Gastroesophageal sphincter (tissue), 4 donors: ENCODE data around the gene ZNF674. TPM values are rescaled to one million over a fixed set of nuclear protein-coding genes. Genes with fewer than 3 reads are reported as not detected.
"Not testable (repeated sequence)": the region's sequence is repeated elsewhere in the genome, so short reads cannot be mapped to it uniquely, and the experiment has no call there.

Source experiments
- ATAC-seq: fragments of 150-250 bp; one replicate; pipeline ENCODE4 v1.9.1; 2016; ENCODE audit warnings: mild to moderate bottlenecking, moderate library complexity
- H3K27ac ChIP-seq, 4 donors: fragments of 200-600 bp; sonication (generic) in 3 of 4; 1 replicate in 3 of 4; 2 replicates in 1 of 4; pipeline ENCODE4 v1.5.1; 2016 to 2019
- H3K27me3 ChIP-seq: fragments of 200-600 bp; sonication (generic); one replicate; pipeline ENCODE4 v1.5.1; 2019
- H3K36me3 ChIP-seq, 2 donors: fragments of 200-600 bp; sonication (generic); one replicate each; pipeline ENCODE4 v1.5.1; 2019; ENCODE audit warnings: control low read depth in 1 of 2
- H3K4me1 ChIP-seq, 3 donors: fragments of 200-600 bp; sonication (generic); 1 replicate in 2 of 3; 2 replicates in 1 of 3; pipeline ENCODE4 v1.5.1; 2016 to 2019; ENCODE audit warnings: control low read depth in 2 of 3
- H3K4me3 ChIP-seq, 2 donors: fragments of 200-600 bp; sonication (generic); one replicate each; pipeline ENCODE4 v1.5.1; 2019; ENCODE audit warnings: mild to moderate bottlenecking in 1 of 2, moderate library complexity in 1 of 2
- H3K9me3 ChIP-seq, 3 donors: fragments of 200-600 bp; sonication (generic); one replicate each; pipeline ENCODE4 v1.5.1; 2017 to 2019; ENCODE audit warnings: control low read depth in 2 of 3
- CTCF ChIP-seq, 4 experiments: fragments of 200-600 bp in 2 of 4; fragments of 450-650 bp in 2 of 4; sonication (generic) in 1 of 4; IDR thresholded peaks; one replicate each; pipeline ENCODE4 v1.5.1; 2017 to 2019; ENCODE audit warnings: antibody characterized with exemption in 4 of 4, mild to moderate bottlenecking in 2 of 4, moderate library complexity in 2 of 4
- EP300 ChIP-seq: sonication (generic); formaldehyde crosslinking; IDR thresholded peaks from one replicate; pipeline ENCODE4 v1.6.1; 2017; ENCODE audit warnings: antibody characterized with exemption, mild to moderate bottlenecking
- POLR2A ChIP-seq, 2 donors: fragments of 450-650 bp; IDR thresholded peaks; one replicate each; pipeline ENCODE4 v1.6.1; 2017; ENCODE audit warnings: antibody characterized with exemption in 2 of 2, mild to moderate bottlenecking in 2 of 2, moderate library complexity in 1 of 2
- POLR2AphosphoS5 ChIP-seq: sonication (generic); formaldehyde crosslinking; IDR thresholded peaks from one replicate; pipeline ENCODE4 v1.6.1; 2017; ENCODE audit warnings: antibody characterized with exemption
- WGBS, 2 donors: methylation state at CpG; one replicate each; pipeline ENCODE4 v1.1.5; 2018; ENCODE audit warnings: low coverage in 1 of 2; 5-methylcytosine and 5-hydroxymethylcytosine counted together
- total RNA-seq, 4 donors: library from RNA; depleted of rRNA; stranded (reverse); fragments of >200 nt; gene quantifications; one replicate each; pipeline ENCODE4 v1.1.0, GENCODE V29; 2016

The ZNF674 gene
- total RNA-seq, 4 donors from 2014 or later: 3.1 to 5.7 (median 5.5) TPM

GRCh38 chrX:46543441-46543840 lies 1.8 kb downstream of the ZNF674 start:
- TF ChIP-seq POLR2AphosphoS5 (no peak), EP300 (no peak), POLR2A (IDR thresholded peaks at IDR 0.05) (no peak), CTCF (IDR thresholded peaks at IDR 0.05) (no peak)
- Histone ChIP-seq H3K27me3 (no peaks in the 10 kb centered on the region), H3K4me1 (peaks cover 0 to 32% (median 0%) of the 10 kb centered on the region in 3 donors), H3K9me3 (no peaks in the 10 kb centered on the region), H3K36me3 (no peaks in the 10 kb centered on the region), H3K27ac (no peak overlapping the region), H3K4me3 (no peak overlapping the region)
- no peak for ATAC-seq
- 60% methylated on average over 1 of the region's 2 CpGs; no CpG with 5 or more reads in 1 of the 2 donors for WGBS, 2 donors

- ATAC-seq: no peak
- no peaks in the 10 kb centered on the region for H3K27me3 ChIP-seq
- no peak overlapping the region for H3K4me3 ChIP-seq
- 61% methylated on average over 2 of the region's 3 CpGs; no CpG with 5 or more reads in 1 of the 2 donors for WGBS, 2 donors
- TF ChIP-seq EP300 (no peak), POLR2A (IDR thresholded peaks at IDR 0.05) (no peak), POLR2AphosphoS5 (no peak), CTCF (IDR thresholded peaks at IDR 0.05) (no peak)
- H3K4me1 ChIP-seq: no peaks in the 10 kb centered on the region
- H3K27ac ChIP-seq: no peak overlapping the region
- no peaks in the 10 kb centered on the region for H3K9me3 ChIP-seq
- peaks cover 0 to 6% of the 10 kb centered on the region in 2 donors for H3K36me3 ChIP-seq
Measured at GRCh38 chrX:46531442-46531841, 13.8 kb downstream of the ZNF674 start.

- H3K9me3 ChIP-seq, H3K4me1 ChIP-seq, ATAC-seq, H3K36me3 ChIP-seq, H3K27me3 ChIP-seq, H3K27ac ChIP-seq, H3K4me3 ChIP-seq: not testable (repeated sequence)
- 17% methylated on average over 1 of the region's 1 CpG; no CpG with 5 or more reads in 1 of the 2 donors for WGBS, 2 donors
Measured at GRCh38 chrX:46530404-46530908, 14.8 kb downstream of the ZNF674 start.

- not testable (repeated sequence) for H3K27me3 ChIP-seq, ATAC-seq, H3K36me3 ChIP-seq, H3K4me1 ChIP-seq, H3K4me3 ChIP-seq, H3K9me3 ChIP-seq, H3K27ac ChIP-seq
- WGBS, 2 donors: 92 to 96% methylated on average over 4 to 5 of the region's 12 CpGs
Measured at GRCh38 chrX:46529740-46530403, 15.3 kb downstream of the ZNF674 start.

- H3K4me3 ChIP-seq, H3K36me3 ChIP-seq, ATAC-seq, H3K27ac ChIP-seq, H3K27me3 ChIP-seq, H3K9me3 ChIP-seq, H3K4me1 ChIP-seq: not testable (repeated sequence)
- 72% methylated on average over 3 of the region's 6 CpGs; no CpG with 5 or more reads in 1 of the 2 donors for WGBS, 2 donors
Measured at GRCh38 chrX:46528640-46529039, 16.6 kb downstream of the ZNF674 start.

- whole genome bisulfite sequencing, 2 donors: 88% methylated on average over 1 of the region's 1 CpG; no CpG with 5 or more reads in 1 of the 2 donors
- no peak for ATAC-seq
- no peaks in the 10 kb centered on the region for H3K27me3 ChIP-seq
Measured at GRCh38 chrX:46506076-46506475, 39.1 kb downstream of the ZNF674 start.

More at GRCh38 chrX:46506076-46506475, 39.1 kb downstream of the ZNF674 start:
- H3K27ac ChIP-seq: no peak overlapping the region
- no peak overlapping the region for H3K4me3 ChIP-seq
- peaks cover 0 to 18% of the 10 kb centered on the region in 2 donors for H3K36me3 ChIP-seq
- TF ChIP-seq POLR2A (IDR thresholded peaks at IDR 0.05): no peak
- no peak for TF ChIP-seq CTCF (IDR thresholded peaks at IDR 0.05)
- no peak for TF ChIP-seq EP300
- no peak for TF ChIP-seq POLR2AphosphoS5
- H3K4me1 ChIP-seq: no peaks in the 10 kb centered on the region
- peaks cover 0 to 6% (median 0%) of the 10 kb centered on the region in 3 donors for H3K9me3 ChIP-seq
